GM13977 (cell line): ENCODE measurements around the gene PKD1L1.

Experiments used
- DNase-seq: peaks from one replicate; pipeline ENCODE4 v3.0.0; 2012; ENCODE audit warnings: low spot score
- in situ Hi-C: fragments of 300-500 bp; cut with MboI; formaldehyde crosslinking; loops from one replicate; pipeline ENCODE4 v1.12.0; 2022; ENCODE audit warnings: low sequenced_read_pairs, low pct_unique_long_range_greater_than_20kb, mixed read lengths, inconsistent platforms; ENCODE audit not compliant: unreplicated experiment
- TF ChIP-seq, protein P1 (sequence below): IDR thresholded peaks from 2 replicates; pipeline ENCODE4 v1.5.1; 2012; ENCODE audit warnings: mild to moderate bottlenecking, control low read depth; ENCODE audit not compliant: insufficient read depth; ENCODE audit errors: extremely low read depth, missing control alignments

PKD1L1 gene

DNA sequence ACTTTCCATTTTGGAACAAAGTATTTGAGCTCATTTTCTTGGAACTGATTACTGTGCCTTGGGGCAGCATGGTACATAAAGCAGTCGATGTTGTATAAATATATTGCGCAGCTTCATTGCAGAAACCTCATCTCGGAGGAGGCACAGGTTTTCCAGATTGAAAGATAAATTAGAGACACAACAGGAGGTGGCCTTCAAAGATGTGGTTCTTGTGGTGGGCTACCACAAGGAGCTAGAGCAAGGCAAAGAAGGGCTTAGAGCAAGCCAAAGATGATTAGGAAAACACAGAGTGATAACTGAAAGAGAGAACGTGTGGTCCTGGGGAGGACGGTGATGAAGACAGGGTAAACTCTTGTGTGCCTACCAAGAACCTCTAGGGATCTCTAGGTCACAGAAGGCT lies 197.2 kb downstream of the PKD1L1 start:
- DNase-seq, result no peak
- TF ChIP-seq, protein P1, sequence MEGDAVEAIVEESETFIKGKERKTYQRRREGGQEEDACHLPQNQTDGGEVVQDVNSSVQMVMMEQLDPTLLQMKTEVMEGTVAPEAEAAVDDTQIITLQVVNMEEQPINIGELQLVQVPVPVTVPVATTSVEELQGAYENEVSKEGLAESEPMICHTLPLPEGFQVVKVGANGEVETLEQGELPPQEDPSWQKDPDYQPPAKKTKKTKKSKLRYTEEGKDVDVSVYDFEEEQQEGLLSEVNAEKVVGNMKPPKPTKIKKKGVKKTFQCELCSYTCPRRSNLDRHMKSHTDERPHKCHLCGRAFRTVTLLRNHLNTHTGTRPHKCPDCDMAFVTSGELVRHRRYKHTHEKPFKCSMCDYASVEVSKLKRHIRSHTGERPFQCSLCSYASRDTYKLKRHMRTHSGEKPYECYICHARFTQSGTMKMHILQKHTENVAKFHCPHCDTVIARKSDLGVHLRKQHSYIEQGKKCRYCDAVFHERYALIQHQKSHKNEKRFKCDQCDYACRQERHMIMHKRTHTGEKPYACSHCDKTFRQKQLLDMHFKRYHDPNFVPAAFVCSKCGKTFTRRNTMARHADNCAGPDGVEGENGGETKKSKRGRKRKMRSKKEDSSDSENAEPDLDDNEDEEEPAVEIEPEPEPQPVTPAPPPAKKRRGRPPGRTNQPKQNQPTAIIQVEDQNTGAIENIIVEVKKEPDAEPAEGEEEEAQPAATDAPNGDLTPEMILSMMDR, result no peak
- in situ Hi-C loops, result no loop called here

DNA sequence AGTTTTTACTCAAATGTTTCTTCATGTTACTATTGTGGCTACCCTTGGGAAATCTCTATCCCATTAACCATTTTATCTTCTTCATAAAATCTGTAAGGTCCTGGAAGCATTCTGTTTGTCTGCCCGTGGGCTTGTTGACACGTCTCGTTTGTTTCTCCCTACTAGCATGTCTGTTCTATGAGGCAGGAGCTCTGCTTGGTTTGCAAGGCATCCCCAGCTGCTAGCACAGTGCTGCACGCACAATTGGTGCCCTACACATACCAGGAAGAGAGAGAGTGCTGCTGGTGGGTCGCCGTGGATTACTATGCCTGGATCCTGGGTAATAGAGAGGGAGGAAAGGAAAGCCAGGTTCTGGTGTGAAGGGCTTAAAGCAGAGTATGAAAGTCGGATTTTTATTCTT lies 200.2 kb downstream of the PKD1L1 start:
- in situ Hi-C loops, result no loop called here
- no peak for DNase-seq
- TF ChIP-seq, protein P1, result no peak

GRCh38 chr7:47747160-47747559 lies 201.1 kb downstream of the PKD1L1 start:
- no peak for DNase-seq
- in situ Hi-C loops, result no loop called here
- TF ChIP-seq, protein P1, result no peak

GRCh38 chr7:47746468-47746867 lies 201.8 kb downstream of the PKD1L1 start:
- TF ChIP-seq, protein P1, result no peak
- DNase-seq, result no peak
- in situ Hi-C loops, result no loop called here

DNA sequence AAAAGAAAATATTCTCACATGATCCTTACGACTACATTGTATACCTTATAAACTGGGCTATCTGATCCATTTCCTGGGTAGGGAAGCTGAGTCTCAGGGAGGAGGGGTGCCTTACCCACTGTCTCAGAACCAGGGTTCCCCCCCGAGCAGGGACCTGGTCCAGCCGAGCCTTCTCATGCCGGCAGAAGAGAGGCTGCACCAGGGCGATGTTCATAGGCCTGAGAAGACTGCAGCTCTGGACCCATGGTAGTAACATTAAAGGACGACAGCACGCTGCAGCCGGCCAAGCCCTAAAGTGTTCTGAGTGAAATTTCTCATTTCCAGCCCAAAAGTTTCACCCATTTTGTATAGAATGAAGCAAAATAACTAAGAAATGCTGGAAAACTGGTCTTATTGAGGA lies 203.4 kb downstream of the PKD1L1 start:
- in situ Hi-C loops, result no loop called here
- TF ChIP-seq, protein P1, result no peak
- no peak for DNase-seq

- in situ Hi-C loops, result no loop called here
- TF ChIP-seq, protein P1, result no peak
- no peak for DNase-seq
These were observed 204.2 kb downstream of the PKD1L1 start for GRCh38 chr7:47743965-47744591.
